Hematopoietic multipotent progenitor cell treated with erythropoietin and hydrocortisone succinate and interleukin-3 and kit ligand, for 4 days (in vitro differentiated cells): ENCODE results near the gene SIX5.
"Not testable (repeated sequence)": the region's sequence is repeated elsewhere in the genome, so short reads cannot be mapped to it uniquely, and the experiment has no call there.

ENCODE experiments used
- DNase-seq: peaks from one replicate; pipeline ENCODE4 v3.0.0-alpha.2; 2015

The SIX5 gene

DNA sequence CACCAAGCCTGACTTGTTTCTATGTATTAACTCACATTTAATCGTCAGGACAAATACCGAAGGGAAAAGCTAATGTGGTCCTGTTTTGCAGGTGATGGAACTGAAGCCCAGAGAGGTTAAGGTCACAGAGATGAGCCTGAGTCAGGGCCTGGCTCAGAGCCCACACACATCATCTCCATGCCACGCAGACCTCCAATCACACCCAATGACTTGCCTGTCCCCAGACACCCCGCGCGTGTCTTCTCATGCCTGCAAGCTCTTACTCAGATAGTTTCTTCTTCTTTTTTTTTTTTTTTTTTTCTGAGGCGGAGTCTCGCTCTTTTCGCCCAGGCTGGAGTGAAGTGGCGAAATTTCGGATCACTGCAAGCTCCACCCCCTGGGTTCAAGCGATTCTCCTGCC is 16.4 kb downstream of the SIX5 start:
- no peak for DNase-seq

DNA sequence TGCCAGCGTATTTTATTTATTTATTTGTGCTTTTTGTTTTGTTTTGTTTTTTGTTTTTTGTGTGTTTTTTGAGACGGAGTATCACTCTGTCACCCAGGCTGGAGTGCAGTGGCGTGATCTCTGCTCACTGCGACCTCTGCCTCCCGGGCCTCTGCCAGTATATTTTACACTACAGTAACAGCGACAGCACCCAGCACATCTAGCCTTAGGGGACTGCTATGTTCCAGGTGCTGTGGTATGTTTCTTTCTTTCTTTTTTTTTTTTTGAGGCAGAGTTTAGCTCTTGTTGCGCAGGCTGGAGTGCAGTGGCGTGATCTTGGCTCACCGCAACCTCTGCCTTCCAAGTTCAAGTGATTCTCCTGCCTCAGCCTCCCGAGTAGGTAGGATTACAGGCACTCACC is 17.6 kb downstream of the SIX5 start:
- DNase-seq = not testable (repeated sequence)

DNA sequence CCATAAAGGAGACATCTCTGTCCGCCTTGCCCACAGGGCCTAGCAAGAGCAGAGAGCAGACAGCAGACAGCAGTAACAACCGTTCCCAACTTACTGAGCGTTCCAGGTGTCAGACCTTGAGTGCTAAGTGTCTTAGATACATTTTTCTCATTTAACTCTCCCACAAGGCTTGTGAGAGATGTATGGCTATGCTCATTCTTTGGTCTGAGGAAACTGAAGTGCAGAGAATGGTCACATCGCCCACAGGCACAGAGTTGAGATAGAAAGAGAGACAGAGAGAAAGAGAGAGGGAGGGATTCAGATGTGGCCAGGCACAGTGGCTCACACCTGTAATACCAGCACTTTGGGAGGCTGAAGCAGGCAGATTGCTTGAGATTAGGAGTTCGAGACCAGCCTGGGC is 21.5 kb downstream of the SIX5 start:
- DNase-seq = no peak

GRCh38 chr19:45746866-45747265 is 22.2 kb downstream of the SIX5 start:
- DNase-seq = no peak

DNA sequence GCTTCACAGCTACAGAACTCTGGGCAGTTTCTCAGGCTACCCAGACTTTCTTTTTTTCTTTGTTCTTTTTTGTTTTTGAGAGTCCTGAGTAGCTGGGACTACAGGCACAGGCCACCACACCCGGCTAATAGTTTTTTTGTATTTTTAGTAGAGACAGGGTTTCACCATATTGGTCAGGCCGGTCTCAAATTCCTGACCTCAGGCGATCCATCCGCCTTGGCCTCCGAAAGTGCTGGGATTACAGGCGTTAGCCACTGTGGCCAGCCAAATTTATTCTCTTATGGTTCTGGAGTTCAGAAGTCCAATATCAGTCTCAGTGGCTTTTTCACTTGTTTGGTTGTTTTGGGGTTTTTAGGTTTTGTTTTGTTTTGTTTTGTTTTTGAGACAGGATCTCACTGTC is 23.4 kb downstream of the SIX5 start:
- DNase-seq = no peak

- no peak for DNase-seq
Measured at GRCh38 chr19:45742969-45743368, 26.1 kb downstream of the SIX5 start.

GRCh38 chr19:45739498-45740439 is 29.3 kb downstream of the SIX5 start:
- DNase-seq = peak; percentile 65

DNA sequence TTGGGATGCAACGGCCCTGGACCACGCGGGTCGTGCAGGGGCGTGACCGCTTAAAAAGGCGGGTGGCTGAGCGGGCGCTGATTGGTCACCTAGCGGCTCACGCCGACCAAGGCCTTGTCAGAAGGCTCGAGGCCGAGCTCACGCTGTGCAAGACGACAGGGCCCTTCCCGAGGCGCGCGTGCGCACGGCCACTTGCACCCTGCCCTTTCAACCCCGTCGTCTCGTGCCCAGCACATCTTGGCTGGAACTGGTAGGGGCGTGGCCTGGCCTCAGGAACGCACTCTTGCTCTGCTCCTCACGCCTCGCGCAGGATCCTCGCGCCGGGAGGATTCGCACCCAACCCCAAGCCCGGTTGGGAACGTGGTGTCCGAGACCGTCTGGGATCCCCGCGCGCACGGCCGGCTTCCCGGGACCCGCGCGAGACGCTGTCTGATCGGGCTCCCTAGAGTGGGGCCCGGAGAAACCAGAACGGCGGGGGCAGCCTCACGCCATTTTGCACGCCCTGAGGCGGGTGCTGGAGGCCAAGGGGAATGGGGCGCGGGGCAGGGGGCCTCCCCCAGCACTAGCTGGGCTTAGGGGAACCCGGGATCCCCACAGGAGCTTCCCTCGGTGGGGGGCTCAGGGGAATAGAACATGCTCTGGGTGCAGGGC is 35.8 kb downstream of the SIX5 start, which contains the start of gene MEIOSIN:
Gene MEIOSIN (plus strand): TSS at position 280 of the 651 bp plus-strand sequence. CDS start 1,938 bp downstream, outside the sequence.
- no peak for DNase-seq

DNA sequence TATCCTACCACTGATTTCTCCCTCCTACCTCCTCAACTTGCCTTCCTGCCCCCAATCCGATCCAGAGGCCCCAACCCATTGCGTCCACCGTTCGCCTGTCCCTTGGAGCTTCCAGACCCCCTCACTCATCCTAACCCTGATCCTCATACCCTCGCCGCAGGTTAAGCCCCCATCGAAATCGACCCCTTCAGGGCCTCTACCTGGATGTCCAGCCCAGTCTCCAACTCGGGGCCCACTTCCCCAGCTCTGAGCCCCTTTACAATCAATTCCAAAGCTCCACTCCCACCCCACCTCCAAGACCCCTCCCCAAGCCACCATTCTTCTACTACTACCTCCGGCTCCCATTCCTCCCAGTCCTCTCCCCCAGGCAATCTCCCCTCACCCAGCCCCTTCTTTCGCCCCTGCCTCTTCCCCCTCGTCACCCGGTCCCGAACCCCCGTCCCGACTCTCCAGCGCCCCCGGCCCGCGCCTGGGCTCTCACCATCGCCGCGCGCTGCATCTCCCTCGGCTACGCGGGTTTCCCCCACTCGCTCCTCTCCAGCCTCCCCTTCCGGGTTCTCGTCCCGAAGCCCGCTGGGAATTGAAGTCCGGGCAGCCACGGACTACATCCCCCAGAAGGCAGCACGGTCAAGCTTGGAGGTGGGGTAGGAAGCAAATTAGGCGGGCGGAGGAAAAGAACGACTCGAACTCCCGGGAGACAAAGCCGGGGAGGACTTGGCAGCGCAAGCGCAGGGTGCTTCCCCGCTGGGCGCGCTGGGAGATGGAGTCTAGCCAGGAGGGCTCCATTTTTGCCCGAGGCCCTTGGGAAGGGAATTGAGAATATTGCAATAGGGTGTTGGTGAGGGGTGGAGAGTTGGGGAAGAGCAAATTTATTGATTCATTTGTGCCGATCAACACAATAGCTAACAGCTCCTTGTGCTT is 38.4 kb downstream of the SIX5 start, which contains the start of gene FBXO46:
Gene FBXO46 (minus strand): TSS at position 529 of the 921 bp plus-strand sequence. CDS start 17,401 bp downstream, outside the sequence.
- DNase-seq = peak; percentile 99

- DNase-seq = peak; percentile 25
Measured at GRCh38 chr19:45729800-45730290, 39.2 kb downstream of the SIX5 start.

DNA sequence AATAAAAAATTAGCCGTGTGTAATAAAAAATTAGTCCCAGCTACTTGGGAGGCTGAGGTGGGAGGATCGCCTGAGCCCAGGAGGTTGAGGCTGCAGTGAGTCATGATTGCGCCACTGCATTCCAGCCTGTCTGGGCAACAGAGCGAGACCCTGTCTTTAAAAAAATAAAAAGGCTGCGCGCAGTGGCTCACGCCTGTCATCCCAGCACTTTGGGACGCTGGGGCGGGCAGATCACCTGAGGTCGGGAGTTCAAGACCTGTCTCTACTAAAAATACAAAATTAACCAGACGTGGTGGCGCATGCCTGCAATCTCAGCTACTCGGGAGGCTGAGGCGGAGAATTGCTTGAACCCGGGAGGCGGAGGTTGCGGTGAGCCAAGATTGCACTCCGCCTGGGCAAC is 40.4 kb downstream of the SIX5 start:
- not testable (repeated sequence) for DNase-seq

DNA sequence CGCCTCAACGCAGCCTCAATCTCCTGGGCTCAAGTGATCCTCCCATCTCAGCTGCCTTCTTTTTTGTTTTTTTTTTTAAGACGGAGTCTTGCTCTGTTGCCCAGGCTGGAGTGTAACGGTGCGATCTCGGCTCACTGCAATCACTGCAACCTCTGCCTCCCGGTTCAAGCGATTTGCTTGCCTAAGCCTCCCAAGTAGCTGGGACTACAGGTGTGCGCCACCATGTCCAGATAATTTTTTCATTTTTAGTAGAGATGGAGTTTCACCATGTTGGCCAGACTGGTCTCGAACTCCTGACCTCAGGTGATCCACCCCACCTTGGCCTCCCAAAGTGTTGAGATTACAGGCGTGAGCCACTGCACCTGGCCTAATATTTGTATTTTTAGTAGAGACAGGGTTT is 49.0 kb downstream of the SIX5 start:
- not testable (repeated sequence) for DNase-seq

DNA sequence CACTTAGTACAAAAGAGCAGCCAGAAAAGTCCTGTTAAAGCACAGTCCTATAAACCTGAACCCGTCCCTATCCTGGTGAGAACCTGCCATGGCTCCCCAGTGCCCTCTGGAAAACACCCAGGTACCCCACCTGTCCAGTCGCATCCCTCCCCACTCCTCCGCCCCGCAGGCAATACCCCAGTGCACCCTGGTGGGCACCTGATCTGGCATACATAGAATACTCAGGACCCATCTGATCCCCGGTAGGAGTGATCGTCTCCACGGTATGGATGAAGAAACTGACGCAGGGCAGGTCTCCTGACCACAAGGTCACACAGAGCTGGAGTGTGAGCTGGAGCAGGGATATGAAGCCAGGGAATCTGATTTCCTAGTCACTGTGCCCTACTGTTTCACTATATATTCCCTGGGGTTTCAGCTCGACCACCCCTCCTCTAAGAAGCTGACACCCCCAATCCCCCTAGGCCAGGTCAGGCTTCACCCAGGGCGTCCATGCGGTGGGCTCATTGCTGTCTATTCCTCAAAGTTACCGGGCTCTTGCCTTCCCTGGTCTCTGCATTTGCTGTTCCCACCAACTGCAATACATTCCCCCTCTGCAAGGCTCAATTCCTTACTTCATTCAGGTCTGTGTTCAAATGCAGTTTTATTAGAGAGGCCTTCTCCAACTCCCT is 50.9 kb downstream of the SIX5 start:
- DNase-seq = no peak

DNA sequence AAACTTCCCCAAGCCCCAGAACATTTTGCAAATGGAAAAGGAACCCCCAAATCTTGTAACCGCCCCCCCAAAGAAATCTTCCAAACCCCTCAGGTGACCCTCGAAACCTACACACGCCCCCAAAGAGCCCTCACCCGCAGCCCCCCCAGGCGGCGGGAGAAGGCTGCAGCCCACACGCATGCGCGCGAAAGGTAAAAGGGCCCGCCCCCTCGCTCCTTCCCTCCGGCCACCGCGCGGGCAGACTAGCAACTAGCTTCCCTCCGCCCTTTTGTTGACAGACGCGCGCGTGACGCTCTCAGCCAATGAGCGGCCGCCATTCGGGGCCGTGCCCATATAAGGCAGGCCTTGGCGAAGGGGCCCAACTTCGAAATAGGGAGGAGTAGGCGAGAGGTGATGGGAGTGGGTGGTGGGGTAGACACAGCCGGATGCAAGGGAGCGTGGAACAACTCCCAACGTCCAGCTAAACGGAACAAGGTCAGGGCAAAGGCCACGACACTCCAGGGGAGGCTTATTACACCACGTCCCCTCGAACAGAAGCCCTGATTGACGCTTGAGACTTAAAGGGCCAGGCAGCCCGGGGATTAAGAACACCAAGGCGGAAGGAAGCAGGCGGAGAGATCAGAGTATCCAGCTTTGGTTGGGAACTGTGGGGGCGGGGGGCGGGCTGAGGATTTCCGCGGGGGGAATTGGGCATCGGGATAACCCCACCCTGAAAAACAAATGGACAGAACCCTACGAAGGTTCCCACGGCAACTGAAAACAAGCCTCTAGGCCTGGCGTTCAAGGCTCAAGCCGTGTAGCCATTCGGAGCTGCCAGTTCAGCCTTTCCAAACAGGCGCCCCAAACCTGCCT is 51.7 kb downstream of the SIX5 start:
- peak; percentile 100 for DNase-seq

DNA sequence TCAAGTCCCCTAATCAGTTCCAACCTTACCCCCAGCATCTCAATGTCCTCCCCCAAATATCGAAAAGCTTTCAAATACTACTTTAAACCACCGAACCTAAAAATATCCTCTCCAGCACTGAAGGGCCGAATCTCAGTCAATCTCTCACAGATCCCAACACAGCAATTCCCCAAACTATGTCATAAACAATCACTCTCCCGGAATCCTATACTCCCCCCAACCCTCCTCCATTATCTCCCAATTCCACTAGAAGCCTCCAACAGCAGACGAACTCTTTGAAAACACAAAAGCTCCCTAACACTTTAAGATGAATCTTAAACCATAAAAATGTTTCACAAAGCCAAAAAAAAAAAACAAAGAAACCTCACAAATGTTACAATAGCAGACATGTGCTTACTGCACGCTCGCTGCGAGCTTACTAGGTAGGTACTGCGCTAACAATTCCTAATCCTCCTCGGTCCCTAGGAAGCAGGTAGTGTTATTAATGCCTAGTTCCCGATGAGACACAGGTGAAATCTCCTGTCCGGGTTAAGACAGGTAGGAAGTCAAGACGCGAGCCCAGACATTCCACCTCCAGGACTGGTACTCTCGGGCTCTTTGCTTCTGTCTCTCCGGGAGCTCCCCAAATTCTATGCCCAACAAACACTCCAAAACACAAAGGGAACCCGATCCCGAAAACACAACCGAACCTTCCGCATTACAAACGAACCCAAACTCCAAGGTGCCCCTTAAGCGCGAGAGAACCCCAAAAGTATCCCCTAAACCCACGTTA is 52.5 kb downstream of the SIX5 start:
- DNase-seq = peak; percentile 35

- no peak for DNase-seq
Measured at GRCh38 chr19:45715139-45715538, 53.9 kb downstream of the SIX5 start.
